Panc1 (cell line): Measurements from ENCODE around the gene CTDSP1.

Experiments used
- POLR2AphosphoS5 ChIP-seq: IDR thresholded peaks from 2 replicates; pipeline ENCODE4 v1.6.1; 2012; ENCODE audit warnings: mild to moderate bottlenecking, low read depth, low read length, moderate library complexity
- SIN3A ChIP-seq: IDR thresholded peaks from 2 replicates; pipeline ENCODE4 v1.6.1; 2012; ENCODE audit warnings: low read depth, mild to moderate bottlenecking, low read length, moderate library complexity, borderline replicate concordance; ENCODE audit not compliant: insufficient read depth
- TF ChIP-seq, protein P1 (sequence below): fragments of 450-650 bp; IDR thresholded peaks from 2 replicates; pipeline ENCODE4 v1.5.1; 2017; ENCODE audit warnings: mild to moderate bottlenecking
- TF ChIP-seq, protein P2 (sequence below), 2 experiments: IDR thresholded peaks; 2 replicates each; pipeline ENCODE4 v1.6.1; 2011 to 2012; ENCODE audit warnings: low read depth in 2 of 2, control low read depth in 1 of 2, low read length in 1 of 2, mild to moderate bottlenecking in 1 of 2, moderate library complexity in 1 of 2; ENCODE audit not compliant: insufficient read depth in 1 of 2

DNA sequence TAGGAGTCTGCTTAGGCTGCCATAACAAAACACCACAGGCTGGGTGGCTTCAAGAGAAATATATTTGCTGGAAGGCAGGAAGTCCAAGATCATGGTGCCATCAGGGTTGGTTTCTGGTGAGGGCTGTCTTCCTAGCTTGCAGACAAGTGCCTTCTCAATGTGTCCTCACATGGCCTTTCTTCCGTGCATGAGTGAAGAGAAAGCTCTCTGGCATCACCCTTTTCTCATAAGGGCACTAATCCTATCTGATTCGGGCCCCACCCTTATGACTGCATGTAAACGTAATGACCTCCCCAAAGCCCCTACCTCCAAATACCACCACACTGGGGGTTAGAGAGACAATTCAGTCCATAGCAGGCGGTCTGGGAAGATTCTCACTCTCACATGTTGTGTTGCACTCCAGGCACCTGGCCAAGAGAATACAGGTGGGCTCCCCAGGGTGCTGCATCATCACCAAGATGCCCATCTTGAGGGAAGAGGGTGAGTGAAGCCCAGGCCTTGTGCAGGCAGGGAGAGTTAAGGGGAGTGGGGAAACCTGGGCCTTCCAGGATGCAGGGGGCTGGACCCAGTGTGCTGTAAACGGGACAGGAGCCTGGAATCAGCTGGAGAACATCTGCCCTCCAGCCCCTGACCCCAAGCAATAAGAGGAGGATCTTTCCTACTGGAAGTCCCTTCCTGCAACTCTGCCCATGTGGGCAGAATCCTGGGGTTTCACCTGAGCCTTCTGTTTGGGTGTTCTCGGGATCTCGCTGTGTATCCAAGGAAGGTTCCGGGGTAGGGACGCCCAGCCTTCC, 32.9 kb upstream of the CTDSP1 start:
- TF ChIP-seq POLR2AphosphoS5 (no peak), SIN3A (no peak)
- TF ChIP-seq, protein P1, sequence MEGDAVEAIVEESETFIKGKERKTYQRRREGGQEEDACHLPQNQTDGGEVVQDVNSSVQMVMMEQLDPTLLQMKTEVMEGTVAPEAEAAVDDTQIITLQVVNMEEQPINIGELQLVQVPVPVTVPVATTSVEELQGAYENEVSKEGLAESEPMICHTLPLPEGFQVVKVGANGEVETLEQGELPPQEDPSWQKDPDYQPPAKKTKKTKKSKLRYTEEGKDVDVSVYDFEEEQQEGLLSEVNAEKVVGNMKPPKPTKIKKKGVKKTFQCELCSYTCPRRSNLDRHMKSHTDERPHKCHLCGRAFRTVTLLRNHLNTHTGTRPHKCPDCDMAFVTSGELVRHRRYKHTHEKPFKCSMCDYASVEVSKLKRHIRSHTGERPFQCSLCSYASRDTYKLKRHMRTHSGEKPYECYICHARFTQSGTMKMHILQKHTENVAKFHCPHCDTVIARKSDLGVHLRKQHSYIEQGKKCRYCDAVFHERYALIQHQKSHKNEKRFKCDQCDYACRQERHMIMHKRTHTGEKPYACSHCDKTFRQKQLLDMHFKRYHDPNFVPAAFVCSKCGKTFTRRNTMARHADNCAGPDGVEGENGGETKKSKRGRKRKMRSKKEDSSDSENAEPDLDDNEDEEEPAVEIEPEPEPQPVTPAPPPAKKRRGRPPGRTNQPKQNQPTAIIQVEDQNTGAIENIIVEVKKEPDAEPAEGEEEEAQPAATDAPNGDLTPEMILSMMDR, result no peak
- TF ChIP-seq, protein P2, sequence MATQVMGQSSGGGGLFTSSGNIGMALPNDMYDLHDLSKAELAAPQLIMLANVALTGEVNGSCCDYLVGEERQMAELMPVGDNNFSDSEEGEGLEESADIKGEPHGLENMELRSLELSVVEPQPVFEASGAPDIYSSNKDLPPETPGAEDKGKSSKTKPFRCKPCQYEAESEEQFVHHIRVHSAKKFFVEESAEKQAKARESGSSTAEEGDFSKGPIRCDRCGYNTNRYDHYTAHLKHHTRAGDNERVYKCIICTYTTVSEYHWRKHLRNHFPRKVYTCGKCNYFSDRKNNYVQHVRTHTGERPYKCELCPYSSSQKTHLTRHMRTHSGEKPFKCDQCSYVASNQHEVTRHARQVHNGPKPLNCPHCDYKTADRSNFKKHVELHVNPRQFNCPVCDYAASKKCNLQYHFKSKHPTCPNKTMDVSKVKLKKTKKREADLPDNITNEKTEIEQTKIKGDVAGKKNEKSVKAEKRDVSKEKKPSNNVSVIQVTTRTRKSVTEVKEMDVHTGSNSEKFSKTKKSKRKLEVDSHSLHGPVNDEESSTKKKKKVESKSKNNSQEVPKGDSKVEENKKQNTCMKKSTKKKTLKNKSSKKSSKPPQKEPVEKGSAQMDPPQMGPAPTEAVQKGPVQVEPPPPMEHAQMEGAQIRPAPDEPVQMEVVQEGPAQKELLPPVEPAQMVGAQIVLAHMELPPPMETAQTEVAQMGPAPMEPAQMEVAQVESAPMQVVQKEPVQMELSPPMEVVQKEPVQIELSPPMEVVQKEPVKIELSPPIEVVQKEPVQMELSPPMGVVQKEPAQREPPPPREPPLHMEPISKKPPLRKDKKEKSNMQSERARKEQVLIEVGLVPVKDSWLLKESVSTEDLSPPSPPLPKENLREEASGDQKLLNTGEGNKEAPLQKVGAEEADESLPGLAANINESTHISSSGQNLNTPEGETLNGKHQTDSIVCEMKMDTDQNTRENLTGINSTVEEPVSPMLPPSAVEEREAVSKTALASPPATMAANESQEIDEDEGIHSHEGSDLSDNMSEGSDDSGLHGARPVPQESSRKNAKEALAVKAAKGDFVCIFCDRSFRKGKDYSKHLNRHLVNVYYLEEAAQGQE (IDR thresholded peaks at IDR 0.05; ENCODE audit: insufficient read depth in 1 of 2, low read depth in 2 of 2, low read length in 1 of 2), result no peak
